Right ventricle myocardium superior (tissue), 1 donor: ENCODE data around the gene EXOC3L1. TPM values are rescaled to one million over a fixed set of nuclear protein-coding genes. Genes with fewer than 3 reads are reported as not detected.

Experiments used
- ATAC-seq: fragments of 200-7000 bp; cut with Tn5 transposase; one replicate; pipeline ENCODE4 v1.9.1; 2020; ENCODE audit warnings: mild to moderate bottlenecking; ENCODE audit not compliant: poor library complexity
- DNase-seq: peaks from one replicate; pipeline ENCODE4 v3.0.0-alpha.2; 2020
- intact Hi-C: fragments of 100-400 bp; cut with DNase I; formaldehyde crosslinking; loops from one replicate; pipeline ENCODE4 v1.11.2; 2022
- total RNA-seq: library from RNA; stranded (reverse); fragmentation: NEBNext Ultra II Directional; extraction: Animal tissue kit (Norgen Biotek cat#: 25700); gene quantifications from one replicate; pipeline ENCODE4 v1.2.1, GENCODE V29; 2021
- donor health status: DM: no; HTN: yes; CAD: no; lungs with severe emphysema.

EXOC3L1 gene
- total RNA-seq, 1 donor from 2014 or later = 2.3 TPM

DNA sequence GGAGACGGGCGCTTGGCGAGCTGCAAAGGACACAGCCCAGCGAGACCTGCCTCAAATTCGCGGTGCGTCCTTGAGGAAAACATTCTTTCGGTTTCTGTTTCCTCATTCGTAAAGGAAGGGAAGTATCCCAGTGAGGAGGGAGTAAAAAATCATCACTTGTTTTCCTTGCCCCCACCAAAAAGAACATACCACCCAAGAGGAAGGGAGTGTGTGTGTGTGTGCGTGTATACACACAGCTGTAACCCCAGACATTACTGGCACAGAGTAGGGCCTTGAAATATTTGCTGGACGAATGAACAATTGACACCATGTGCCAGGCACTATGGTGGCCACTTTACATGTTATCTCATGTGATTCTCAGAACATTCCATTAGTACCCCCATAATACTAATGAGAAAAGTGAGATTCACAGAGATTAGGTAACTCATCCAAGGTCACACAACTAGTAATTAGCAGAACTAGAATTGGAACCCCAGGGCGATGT, 4.2 kb downstream of the EXOC3L1 start:
- intact Hi-C loops = loop anchor here (2.0 kb wide), 1 partner anchor 209 kb away; no protein-coding TSS in a partner anchor
- no peak for ATAC-seq

DNA sequence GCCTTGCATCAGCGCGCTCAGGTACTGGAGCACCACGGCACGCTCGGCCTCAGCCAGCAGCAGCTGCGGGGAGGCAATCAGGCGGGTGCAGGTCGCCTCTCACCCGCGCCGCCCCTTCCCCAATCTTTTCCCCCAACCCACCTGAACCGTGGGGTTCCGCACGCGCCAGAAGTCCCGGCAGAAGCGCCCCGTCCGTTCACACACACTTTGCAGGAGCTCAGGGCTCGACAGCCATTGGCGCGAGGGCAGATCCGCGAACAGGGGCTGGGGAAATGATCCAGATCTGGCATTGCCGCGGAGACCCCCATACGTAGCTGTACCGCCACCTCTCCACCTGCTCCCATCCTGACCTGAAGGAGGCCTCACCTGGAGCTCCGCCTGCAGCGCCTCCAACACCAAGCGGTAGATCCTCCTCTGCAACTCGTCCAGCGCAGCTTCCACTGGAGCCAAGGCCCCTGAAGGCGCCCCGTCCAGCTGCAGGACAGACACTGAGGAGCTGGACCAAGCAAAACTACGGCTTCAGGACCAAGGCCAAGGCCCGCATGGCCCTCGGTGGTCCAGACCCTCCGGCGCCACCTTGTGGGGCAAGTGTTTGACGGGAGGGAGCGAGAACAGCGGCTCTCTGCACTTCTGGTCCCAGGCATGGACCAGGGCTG, 4.8 kb downstream of the EXOC3L1 start:
- ATAC-seq (peak; percentile 60), DNase-seq (peak; percentile 95)
- intact Hi-C loops = loop anchor here (2.0 kb wide), 1 partner anchor 208 kb away; no protein-coding TSS in a partner anchor

More for the DNA sequence above, 4.2 kb downstream of the EXOC3L1 start:
- DNase-seq = no peak

DNA sequence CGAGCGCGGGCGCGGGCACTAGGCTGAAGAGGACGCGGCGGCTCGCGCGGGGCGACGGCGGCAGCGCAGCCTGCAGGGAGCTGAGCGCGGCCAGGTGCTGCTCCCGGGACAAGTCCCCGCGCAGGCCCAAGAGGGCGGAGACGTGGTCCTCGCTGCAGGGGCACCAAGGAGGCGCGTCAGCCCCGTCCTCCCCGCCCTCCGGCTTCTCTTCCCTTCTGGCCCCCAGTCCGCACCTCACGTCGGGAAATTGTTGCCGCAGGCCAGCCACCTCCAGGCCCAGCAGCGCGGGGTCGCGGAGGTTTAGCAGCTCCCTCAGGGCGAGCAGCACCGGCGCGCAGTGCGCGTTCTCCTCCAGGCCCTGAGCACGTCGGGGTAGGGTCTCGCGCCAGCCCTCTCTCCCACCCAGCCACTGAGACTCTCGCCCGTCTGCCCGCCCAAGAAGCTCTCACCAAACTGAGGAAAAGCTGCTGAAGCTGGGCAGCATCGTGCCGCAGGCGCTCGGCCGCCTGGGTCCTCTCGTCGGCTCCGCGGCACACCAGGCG, 5.4 kb downstream of the EXOC3L1 start:
- DNase-seq = no peak
- ATAC-seq = peak; percentile 29
- intact Hi-C loops = loop anchor here (2.0 kb wide), 1 partner anchor 208 kb away; no protein-coding TSS in a partner anchor

DNA sequence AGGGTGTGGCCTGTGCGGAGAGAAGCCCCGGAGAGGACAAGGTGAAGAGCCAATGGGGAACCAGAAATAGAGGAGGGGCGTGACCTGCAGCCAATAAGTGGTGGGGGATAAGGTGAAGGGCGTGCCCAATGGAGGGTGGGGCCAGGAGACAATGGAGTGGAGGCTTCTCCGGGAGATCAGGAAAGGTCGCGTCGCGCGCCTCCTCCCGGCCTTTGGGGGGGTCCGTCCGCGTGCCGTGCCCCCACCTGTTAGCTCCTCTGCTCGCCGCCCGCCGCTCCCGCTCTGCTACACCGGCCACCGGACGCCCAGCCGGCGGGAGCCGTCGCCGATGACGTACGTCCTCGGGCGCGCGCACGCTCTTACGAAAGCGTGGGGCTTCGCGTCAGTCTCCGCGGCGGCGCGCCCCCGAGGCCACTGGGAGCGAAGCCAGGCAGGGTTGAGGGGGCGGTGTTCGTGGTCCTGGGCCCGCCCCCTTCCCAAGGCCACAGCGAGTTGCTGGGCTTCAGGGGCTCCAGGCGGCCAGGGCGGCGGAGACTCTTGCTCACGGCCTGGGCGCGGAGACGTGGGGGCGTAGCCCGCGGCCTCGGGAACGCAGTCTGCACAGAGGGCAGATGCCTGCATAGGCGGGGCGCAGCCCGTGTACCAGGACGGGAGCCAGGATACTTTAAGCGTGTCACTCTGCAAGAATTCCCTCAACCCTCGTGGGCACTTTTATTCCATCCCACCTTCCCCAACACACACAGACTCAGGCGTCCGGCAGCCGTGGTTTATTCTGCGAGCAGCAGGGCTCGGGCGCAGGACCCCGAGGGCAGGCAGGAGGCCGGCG, 6.1 kb downstream of the EXOC3L1 start, which contains the start of gene MATCAP1:
MATCAP1 (minus strand) TSS at position 337 of the 826 bp plus-strand sequence. CDS start 3,353 bp downstream, outside the sequence.
- DNase-seq (peak; percentile 95), ATAC-seq (peak; percentile 94)
- intact Hi-C loops = loop anchor here (2.0 kb wide), 1 partner anchor 207 kb away; no protein-coding TSS in a partner anchor

DNA sequence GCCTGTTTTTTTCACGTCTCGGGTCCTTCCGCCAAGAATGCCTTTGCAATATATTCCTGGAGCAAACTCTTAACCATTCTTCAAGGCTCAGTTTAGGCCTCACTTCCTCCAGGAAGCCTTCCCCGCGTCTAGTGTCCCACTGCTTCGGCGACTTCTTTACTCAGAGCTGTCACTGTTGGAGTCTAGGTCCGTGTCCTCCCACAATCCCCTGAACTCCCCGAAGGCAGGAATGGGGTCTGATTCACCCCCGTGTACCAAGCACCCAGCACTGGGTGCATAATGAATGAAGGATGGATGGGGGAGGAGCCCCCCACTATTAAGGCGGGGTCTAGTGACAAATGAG, 6.7 kb downstream of the EXOC3L1 start:
- intact Hi-C loops = no loop called here
- ATAC-seq (no peak), DNase-seq (no peak)

DNA sequence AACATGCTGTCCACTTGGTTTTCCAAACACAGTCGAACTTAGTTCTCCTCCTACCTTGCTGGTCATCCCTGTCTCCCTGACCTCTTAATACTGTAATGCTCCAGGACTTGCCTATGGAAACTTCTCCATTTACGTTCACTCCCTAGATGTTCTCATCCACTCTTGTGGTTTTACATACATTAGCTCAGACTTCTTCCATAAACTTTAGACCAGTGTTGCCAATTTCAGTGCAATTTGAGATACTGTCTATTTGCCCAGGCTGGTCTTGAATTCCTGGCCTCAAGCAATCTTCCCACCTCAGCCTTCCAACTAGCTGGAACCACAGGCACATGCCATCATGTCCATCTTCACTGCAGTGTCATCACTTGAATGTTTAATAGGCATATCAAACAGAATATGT, 7.6 kb downstream of the EXOC3L1 start:
- ATAC-seq = no peak
- intact Hi-C loops = no loop called here
- DNase-seq = no peak

DNA sequence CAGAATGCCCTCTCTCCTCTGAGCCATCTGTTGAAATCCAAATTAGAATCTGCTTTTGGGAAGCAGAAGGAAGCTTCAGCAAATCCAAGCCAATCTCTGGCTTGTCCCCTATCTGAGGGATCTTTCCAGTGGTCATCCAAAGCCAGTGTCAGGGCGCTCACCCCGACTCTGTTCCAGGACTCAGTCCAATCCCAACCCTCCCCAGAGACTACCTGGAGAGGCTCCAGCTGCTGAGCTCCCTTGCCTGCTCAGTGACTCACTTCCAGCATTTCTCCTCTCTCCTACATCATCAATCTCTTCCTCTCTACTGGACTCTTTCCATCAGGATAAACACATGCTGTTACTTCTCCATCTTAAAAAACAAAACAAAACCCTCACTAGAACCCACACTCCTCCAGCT, 8.6 kb downstream of the EXOC3L1 start:
- intact Hi-C loops = no loop called here
- DNase-seq (no peak), ATAC-seq (no peak)

DNA sequence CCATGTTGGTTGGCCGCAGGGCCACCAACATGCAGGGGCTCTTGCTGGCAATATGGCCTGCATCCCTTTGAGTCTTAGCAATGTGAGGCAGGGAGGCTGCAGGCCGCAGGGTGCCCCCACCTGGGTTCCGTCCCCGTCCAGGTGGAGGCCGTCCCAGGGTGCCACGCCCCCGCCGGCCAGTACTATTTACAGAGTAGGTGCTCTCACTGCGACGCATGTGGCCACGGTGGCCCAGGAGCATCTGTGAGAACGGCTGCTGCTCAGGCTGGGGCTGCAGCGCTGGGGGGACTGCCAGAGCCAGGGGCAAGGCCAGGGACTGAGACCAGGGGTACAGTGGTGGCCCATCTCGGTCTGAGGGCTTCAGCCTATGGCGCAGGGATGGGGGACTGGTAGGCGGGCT, 9.8 kb downstream of the EXOC3L1 start:
- ATAC-seq (no peak), DNase-seq (no peak)
- intact Hi-C loops = no loop called here

DNA sequence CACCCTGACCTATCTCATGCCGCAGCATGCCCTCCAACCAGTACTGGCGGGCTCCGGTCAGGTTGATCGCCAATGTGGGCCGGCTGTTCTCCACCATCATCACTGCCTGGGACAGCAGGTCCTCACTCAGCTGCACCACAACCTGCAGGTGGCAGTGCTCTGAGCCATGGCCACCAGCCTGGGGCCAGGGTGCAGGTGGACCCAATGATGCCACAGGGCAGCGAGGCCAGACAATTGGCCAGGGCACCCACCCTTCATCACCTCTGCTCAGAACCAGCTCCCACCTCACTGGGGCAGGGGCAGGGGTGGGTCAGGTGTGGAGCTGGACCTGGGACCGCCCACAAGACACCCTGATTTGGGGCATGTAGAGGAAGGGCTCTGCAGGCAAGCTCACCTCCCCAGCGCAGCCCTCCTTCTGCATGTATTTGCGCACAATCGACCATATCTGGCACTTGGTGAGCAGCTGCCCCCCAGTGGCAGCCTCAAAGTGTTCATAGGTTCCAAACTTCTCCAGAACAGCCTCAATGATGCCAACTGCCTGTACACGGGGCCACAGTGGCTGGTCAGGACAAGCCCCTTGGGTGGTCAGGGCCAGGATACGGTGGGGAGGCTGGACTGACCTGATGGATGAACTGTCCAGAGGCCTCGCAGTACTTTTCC, 10.4 kb downstream of the EXOC3L1 start:
- ATAC-seq (no peak), DNase-seq (no peak)
- intact Hi-C loops = no loop called here

DNA sequence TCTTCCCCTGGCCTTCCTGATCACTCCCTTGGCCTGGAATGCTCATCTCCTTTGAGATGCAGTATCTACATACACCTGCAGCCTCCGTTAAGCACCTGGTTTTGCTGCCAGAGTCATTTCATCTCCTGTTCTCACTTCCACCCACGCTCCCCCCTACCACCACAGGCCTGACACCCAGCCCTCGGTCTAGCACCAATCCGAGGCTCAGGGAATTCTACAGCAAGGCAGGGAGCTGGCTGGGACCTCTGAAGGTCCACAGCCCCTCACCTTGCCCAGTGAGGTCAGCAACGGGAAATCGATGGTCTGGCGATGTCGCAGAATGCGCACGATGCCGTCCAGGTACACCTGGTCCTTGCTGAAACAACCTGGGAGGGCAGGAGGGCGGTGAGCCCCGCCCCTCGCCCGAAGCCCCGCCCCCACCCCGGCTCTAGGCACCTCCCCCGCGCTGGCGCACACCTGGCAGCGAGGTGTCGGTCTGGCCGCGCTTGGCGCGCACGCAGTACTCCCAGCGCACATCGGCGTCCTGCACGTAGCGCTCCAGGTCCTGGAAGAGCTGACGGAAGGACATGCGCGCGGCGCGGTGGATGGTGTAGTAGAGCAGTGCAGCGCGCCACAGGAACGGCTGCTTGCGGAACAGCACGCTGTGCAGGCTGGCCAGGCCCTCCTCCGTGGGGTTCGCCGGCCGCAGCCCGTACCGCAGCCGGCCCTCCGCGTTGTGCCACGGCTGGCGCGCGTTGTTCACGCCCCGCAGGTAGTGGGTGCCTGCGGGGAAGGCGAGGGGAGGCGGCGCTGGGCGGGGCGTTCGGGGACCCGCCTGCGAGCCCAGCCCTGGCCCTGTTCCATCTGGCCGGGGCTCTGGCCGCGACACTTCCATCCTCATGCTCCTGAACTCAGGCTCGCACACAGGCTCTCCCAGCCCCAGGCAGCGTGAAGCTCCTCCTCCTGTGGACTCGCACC, 11.9 kb downstream of the EXOC3L1 start:
- DNase-seq (peak; percentile 73), ATAC-seq (peak; percentile 48)
- intact Hi-C loops = no loop called here

DNA sequence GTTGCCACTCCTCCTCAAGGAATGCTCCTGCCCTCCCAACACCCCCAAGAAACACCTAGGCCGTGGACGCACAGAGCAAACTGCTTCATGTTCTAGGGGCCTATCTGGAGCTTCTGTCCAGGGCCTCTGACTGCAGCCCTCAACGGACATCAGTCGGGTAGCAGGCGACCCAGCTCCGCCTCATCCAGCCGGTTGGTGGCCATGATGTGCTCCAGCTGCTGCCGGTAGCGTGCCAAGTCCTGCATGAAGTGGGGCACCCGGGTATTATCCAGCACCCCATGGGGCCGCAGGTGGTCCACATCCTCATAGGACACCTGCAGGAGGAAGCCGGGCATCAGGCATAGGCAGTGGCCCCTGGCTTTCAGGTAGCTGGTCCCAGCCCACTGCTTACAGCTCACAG, 13.3 kb downstream of the EXOC3L1 start:
- no peak for DNase-seq
- intact Hi-C loops = no loop called here
- ATAC-seq = no peak

DNA sequence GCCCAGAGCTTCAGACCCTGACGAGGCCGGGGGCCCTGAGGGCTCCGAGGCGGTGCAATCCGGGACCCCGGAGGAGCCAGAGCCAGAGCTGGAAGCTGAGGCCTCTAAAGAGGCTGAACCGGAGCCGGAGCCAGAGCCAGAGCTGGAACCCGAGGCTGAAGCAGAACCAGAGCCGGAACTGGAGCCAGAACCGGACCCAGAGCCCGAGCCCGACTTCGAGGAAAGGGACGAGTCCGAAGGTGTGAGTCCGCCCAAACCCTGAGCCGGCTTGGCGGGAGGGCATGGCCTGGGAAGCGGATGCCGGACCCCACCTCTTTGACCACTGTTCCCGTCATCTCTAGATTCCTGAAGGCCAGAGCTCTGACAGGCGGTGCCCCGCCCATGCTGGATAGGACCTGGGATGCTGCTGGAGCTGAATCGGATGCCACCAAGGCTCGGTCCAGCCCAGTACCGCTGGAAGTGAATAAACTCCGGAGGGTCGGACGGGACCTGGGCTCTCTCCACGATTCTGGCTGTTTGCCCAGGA, 15.2 kb downstream of the EXOC3L1 start:
- no peak for ATAC-seq
- intact Hi-C loops = no loop called here
- DNase-seq = no peak

DNA sequence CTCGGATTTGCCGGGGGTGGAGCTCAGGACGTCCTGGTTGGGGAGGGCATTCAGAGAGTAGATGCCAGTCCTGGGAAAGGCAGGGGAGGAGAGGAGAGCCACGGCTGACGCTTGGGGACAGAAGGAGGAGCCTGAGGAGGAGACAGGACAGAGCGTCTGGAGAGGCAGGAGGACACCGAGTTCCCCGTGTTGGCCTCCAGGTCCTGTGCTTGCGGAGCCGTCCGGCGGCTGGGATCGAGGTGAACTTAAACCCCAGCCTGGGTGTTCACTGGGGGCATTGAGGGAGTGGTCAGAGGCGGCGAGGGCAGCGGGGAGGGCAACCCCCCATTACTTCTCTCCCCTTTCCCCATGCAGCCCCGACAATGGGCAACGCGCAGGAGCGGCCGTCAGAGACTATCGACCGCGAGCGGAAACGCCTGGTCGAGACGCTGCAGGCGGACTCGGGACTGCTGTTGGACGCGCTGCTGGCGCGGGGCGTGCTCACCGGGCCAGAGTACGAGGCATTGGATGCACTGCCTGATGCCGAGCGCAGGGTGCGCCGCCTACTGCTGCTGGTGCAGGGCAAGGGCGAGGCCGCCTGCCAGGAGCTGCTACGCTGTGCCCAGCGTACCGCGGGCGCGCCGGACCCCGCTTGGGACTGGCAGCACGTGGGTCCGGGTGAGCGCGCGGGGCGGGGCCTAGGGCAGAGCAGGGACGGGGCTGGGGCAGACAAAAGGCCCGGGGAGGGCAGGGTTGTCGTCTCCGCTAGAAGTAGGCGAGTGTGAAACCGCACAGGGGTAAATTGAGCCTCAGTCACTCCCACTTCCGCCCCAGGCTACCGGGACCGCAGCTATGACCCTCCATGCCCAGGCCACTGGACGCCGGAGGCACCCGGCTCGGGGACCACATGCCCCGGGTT, 15.9 kb downstream of the EXOC3L1 start:
- DNase-seq (peak; percentile 94), ATAC-seq (peak; percentile 70)
- intact Hi-C loops = no loop called here

DNA sequence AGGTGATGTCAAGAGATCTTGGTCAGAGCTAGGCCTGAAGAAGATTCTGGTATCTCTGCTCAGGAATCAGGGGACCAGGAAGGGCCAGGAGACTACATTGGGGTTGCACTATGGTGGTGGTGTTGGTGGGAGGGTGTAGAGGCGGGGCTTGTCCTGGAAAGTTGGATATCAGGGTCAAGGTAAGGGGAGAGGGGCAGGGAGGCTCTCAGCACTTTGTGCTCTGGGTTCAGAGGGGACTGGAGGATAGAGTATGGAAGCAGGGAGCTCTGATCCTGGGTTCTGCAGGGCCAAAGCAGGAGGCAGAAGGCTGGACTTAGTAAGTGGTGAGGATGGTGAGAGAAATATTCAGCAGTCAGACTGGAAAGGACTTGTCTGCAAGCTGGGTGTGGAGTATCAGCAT, 16.6 kb downstream of the EXOC3L1 start:
- DNase-seq (no peak), ATAC-seq (no peak)
- intact Hi-C loops = no loop called here

DNA sequence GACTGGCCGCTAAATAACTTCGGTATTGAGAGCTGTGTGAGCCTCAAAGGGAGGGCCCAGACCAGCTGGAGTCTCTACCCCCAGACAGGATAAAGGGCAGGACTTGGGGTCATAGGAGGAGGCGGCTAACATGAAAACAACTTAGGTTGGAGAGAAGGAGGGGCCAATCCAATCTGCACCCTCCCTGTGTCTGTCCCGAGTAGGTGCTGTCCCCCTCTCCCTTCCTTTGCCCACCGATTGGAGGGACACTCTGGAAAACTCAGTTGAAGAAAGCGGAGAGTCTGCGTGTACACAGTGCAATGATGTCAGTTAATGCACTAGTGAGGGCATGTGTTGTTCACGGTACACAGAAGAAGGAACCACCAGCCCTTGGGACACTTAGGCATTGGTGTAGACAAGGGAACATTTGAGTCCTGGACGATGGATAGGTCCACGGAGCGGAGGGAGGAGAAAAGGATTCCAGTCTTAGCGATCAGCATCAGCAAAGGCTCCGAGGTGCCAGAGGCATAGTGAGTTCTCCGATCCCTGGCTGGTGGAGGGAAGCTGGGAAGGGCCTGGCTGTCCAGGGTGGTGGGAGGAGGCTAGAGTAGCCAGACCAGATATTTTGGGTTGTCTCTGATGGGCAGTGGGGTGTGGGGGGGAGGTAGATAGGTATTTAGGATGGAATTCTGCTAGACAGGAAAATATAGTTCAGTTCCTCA, 18.8 kb downstream of the EXOC3L1 start:
- peak; percentile 12 for ATAC-seq
- no peak for DNase-seq
- intact Hi-C loops = no loop called here
